Ovary (tissue), 3 donors: ENCODE measurements around the gene SLC23A2.

Experiments used
- CTCF ChIP-seq, 3 donors: fragments of 450-650 bp in 2 of 3; fragments of 200-600 bp in 1 of 3; IDR thresholded peaks; one replicate each; pipeline versions ENCODE4 v1.5.1 to v1.8.0; 2016 to 2022; ENCODE audit warnings: antibody characterized with exemption in 3 of 3, mild to moderate bottlenecking in 1 of 3
- EP300 ChIP-seq: sonication (generic); formaldehyde crosslinking; IDR thresholded peaks from one replicate; pipeline ENCODE4 v1.6.1; 2017; ENCODE audit warnings: antibody characterized with exemption
- donor health status: DM: no; HTN: no; CAD: no.

GRCh38 chr20:4855555-4855954 is 145.8 kb downstream of the SLC23A2 start:
- TF ChIP-seq EP300 (no peak), CTCF (IDR thresholded peaks at IDR 0.05) (no peak)
